HG03442 (cell line): Measurements from ENCODE around the gene PLK3.
"Not testable (repeated sequence)": the region's sequence is repeated elsewhere in the genome, so short reads cannot be mapped to it uniquely, and the experiment has no call there.

Experiments
- ATAC-seq: cut with Tn5 transposase; IDR thresholded peaks from one replicate; pipeline ENCODE4 v1.9.1; 2021; ENCODE audit warnings: mild to moderate bottlenecking, moderate library complexity; ENCODE audit not compliant: unreplicated experiment

The PLK3 gene

GRCh38 chr1:44786841-44787426 is 13.2 kb upstream of the PLK3 start:
- ATAC-seq = no peak

DNA sequence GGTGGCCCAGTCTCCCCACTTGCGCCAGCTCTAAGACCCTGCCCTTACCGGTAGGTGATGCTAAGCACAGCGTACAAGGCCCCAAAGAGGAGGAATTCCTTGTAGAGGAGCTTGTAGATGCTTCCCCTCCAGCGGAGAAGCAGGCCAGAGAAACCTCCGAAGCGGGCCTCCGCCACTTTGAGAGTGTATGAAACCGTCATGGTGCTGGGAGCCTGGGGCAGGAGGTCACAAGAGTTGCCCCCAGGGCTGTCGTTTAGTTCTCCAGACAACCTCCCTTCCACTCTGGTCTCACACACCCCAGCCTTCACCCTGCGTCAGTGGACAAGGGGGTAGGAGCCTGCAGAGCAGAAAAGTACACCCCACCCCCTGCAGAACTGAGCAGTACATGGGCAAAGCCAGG is 12.7 kb upstream of the PLK3 start:
- ATAC-seq = no peak

GRCh38 chr1:44788120-44788860 is 11.9 kb upstream of the PLK3 start, which contains the start of gene BEST4:
Gene BEST4 (minus strand): TSS chr1:44788170. CDS start chr1:44787705, 465 bp downstream.
- ATAC-seq = no peak

- ATAC-seq = no peak
Measured at GRCh38 chr1:44790968-44791801, 9.0 kb upstream of the PLK3 start.

DNA sequence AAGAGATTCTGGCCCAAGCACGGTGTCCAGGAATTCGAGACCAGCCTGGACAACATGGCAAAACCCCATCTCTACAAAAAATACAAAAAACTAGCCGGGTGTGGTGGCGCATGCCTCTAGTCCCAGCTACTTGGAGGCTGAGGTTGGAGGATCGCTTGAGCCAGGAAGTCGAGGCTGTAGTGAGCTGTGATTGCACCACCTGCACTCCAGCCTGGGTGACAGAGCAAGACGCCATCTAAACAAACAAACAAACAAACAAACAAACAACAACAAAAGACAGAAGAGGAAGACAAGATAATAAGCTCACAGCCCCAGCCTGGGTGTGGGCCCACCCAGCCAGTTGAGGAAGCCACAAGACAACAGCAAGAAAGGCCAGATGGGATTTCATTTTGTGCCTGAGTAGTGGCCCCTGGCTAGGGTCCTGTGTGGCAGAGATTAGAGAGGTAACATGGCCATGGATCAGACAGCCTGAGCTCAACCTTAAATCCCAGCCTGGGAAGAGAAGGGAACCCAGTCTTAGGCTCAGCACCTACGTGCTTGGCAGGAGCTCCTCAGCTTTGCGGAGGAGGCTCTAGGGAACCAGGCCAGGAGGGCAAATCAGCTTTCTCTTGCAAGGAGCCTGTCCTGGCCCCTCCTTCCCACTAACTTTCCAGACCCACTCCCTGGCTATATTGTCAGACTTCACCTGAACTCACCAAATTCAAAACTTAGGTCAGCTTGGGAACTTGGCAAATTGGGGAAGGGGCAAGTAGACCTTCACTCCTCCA is 7.3 kb upstream of the PLK3 start:
- ATAC-seq = no peak

DNA sequence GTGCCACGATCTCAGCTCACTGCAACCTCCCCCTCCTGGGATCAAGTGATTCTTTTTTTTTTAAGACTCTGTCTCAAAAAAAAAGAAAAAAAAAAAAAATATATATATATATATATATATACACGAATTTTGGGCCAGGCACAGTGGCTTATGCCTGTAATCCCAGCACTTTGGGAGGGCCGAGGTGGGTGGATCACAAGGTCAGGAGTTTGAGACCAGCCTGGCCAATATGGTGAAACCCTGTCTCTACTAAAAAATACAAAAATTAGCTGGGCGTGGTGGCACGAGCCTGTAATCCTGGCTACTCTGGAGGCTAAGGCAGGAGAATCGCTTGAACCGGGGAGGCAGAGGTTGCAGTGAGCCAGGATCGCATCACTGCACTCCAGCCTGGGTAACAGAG is 2.3 kb upstream of the PLK3 start:
- ATAC-seq = not testable (repeated sequence)

- ATAC-seq = no peak
Measured at GRCh38 chr1:44798481-44799365, 1.5 kb upstream of the PLK3 start.

- no peak for ATAC-seq
Measured at GRCh38 chr1:44801491-44802305, 1.5 kb downstream of the PLK3 start.

GRCh38 chr1:44802306-44803061 is 2.3 kb downstream of the PLK3 start:
- ATAC-seq = no peak

GRCh38 chr1:44803062-44803311 is 2.8 kb downstream of the PLK3 start:
- no peak for ATAC-seq

DNA sequence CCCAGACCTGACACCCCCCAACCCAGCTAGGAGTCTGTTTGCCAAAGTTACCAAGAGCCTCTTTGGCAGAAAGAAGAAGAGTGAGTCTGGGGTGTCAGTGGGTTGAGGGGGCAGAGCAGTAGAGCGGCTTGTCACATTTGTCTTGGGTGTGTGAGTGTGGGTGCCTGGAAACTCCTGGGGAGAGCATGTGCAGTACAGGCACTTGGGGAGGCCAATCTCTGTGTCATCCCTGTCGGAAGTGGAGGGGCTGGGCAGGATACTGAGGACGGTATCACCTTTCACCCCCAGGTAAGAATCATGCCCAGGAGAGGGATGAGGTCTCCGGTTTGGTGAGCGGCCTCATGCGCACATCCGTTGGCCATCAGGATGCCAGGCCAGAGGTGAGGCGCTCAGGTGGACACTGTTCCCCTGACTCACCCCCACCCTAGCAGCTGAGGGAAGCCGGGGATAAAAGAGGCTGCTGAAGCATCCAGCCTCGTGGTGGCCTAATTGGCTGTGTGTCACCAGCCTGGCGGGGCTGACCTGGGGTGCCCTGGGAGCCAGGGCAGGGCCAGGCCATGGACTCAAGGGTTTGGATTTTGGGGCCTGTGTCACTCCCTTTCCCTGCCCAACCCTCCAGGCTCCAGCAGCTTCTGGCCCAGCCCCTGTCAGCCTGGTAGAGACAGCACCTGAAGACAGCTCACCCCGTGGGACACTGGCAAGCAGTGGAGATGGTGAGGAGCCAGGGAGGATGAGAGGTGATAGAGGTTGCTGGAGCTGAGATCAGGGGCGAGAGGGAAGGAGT is 3.3 kb downstream of the PLK3 start:
- ATAC-seq = no peak

GRCh38 chr1:44805311-44806024 is 5.3 kb downstream of the PLK3 start:
- ATAC-seq = no peak

GRCh38 chr1:44806025-44806703 is 6.0 kb downstream of the PLK3 start:
- no peak for ATAC-seq

DNA sequence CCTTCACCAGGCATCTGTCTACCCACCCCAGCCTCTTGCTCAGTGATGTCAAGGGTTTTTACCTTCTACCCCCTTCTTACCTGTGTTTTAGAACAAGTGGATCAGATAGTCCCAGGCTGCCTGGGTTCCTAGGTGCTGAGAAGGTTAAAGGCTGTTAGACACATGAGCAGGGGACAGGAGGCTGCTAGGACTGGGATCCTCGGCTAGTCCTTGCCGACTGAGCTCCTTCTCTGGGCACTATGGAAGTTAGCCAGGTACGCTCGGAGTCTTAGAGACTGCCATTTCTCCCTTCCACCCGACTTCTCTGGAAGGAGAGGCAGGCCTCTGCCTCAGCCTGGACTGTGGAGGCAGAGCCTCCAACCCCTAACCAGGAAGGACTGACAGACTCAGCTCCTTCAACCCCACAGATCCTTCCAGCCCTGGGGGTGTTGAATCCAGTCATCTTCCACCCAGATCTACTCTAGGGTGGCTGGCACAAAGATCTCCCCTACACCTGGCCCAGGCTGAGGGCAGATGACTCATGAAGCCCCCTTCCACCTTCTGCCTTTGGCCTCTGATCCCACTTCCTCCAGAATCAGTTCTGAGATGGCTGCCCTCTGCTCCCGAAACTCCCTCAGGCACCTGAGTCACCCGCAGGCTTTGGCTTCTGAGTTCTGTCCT is 6.7 kb downstream of the PLK3 start, which contains the start of gene DYNLT4:
DYNLT4 (minus strand) TSS at position 648 of the 660 bp plus-strand sequence. CDS start 683 bp downstream, outside the sequence.
- no peak for ATAC-seq

DNA sequence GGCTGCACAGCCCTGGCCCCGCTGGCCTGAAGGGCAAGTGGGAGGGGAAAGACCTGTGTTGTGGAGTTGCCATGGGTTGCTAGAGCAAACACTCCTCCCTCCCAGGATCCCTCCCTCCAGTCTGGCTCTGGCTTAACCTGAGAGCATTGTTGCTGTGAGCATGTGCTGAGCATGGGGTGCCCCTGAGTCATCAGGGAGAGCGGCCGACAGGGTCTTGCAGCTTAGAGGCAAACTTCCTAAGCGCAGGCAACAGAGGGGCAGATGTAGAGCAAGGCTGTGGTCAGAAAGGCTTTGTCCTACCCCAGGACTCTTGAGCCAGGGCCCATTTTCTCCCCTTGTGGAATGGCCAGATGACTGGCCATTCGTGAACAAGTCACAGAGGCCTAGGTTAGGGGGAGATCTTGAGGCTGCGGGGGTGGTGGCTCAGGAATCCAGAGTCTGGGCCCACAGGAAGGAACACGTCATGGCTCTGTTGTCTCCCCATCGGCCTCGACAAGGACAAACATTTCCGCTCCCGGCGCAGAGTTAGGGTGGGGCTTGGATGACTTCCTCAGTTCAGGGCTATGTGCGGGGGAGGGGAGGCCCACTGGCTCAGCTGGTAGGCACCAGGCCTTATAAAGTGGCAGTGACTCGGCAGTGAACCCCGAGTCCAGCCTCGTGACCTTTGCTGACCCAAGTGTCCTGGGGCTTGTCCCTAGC is 7.3 kb downstream of the PLK3 start:
- peak; percentile 32 for ATAC-seq
